WTC11 (cell line): ENCODE results near the gene DEPDC4. TPM values are rescaled to one million over a fixed set of nuclear protein-coding genes. Genes with fewer than 3 reads are reported as not detected.
"Not testable (repeated sequence)": the region's sequence is repeated elsewhere in the genome, so short reads cannot be mapped to it uniquely, and the experiment has no call there.

Source experiments
- ATAC-seq: fragments of 200-7000 bp; cut with Tn5 transposase; 2 replicates; pipeline ENCODE4 v1.10.0; 2021; ENCODE audit warnings: mild to moderate bottlenecking, moderate library complexity
- CTCF ChIA-PET: fragments of 300-600 bp; sonication (Branson Sonifier 250); formaldehyde crosslinking; loops from one replicate; lab custom pipeline; 2021; ENCODE audit warnings: antibody characterized with exemption; lab: Charles Lee
- POLR2A ChIA-PET: fragments of 350-600 bp; sonication (Branson Sonifier 250); formaldehyde crosslinking; loops from one replicate; lab custom pipeline; 2021; ENCODE audit warnings: antibody characterized with exemption; lab: Charles Lee
- DNase-seq: peaks from one replicate; pipeline ENCODE4 v3.0.0; 2021; ENCODE audit warnings: low spot score
- H3K27ac Mint-ChIP-seq: 2 replicates; pipeline ENCODE4 v1.8.0; 2021; ENCODE audit warnings: mixed read lengths
- H3K27me3 Mint-ChIP-seq: 2 replicates; pipeline ENCODE4 v1.8.0; 2021; ENCODE audit warnings: low read depth, mild to moderate bottlenecking, moderate library complexity, mixed read lengths
- H3K36me3 Mint-ChIP-seq: 2 replicates; pipeline ENCODE4 v1.8.0; 2021; ENCODE audit warnings: mixed read lengths
- H3K4me1 Mint-ChIP-seq: 2 replicates; pipeline ENCODE4 v1.8.0; 2022; ENCODE audit warnings: mixed read lengths
- H3K4me3 Mint-ChIP-seq: 2 replicates; pipeline ENCODE4 v1.8.0; 2021; ENCODE audit warnings: mild to moderate bottlenecking, moderate library complexity, mixed read lengths
- H3K9me3 Mint-ChIP-seq: 2 replicates; pipeline ENCODE4 v1.8.0; 2021; ENCODE audit warnings: mixed read lengths
- ATF1 ChIP-seq: sonication (generic); formaldehyde crosslinking; IDR thresholded peaks from 2 replicates; pipeline ENCODE4 v1.8.1; 2023; ENCODE audit warnings: mild to moderate bottlenecking, moderate library complexity, missing genetic modification reagents
- ELF4 ChIP-seq: sonication (generic); formaldehyde crosslinking; IDR thresholded peaks from 2 replicates; pipeline ENCODE4 v1.8.1; 2022; ENCODE audit warnings: low read depth, mild to moderate bottlenecking, moderate library complexity, missing genetic modification reagents
- FOXK1 ChIP-seq: sonication (generic); formaldehyde crosslinking; IDR thresholded peaks from 2 replicates; pipeline ENCODE4 v1.8.0; 2022; ENCODE audit warnings: mild to moderate bottlenecking, moderate library complexity, missing genetic modification reagents
- GTF2I ChIP-seq: fragments of 250-450 bp; sonication (Bioruptor Pico); conservative IDR thresholded peaks from 2 replicates; pipeline ENCODE4 v1.4.0; 2021; ENCODE audit warnings: mild to moderate bottlenecking
- HMGXB4 ChIP-seq: sonication (generic); formaldehyde crosslinking; IDR thresholded peaks from 2 replicates; pipeline ENCODE4 v1.8.1; 2023; ENCODE audit warnings: mild to moderate bottlenecking, moderate library complexity, missing genetic modification reagents
- MLX ChIP-seq: sonication (generic); formaldehyde crosslinking; IDR thresholded peaks from 2 replicates; pipeline ENCODE4 v1.8.1; 2023; ENCODE audit warnings: mild to moderate bottlenecking, missing genetic modification reagents, moderate library complexity
- MXD4 ChIP-seq: fragments of 250-450 bp; sonication (Bioruptor Pico); IDR thresholded peaks from 2 replicates; pipeline ENCODE4 v1.8.0; 2021; ENCODE audit warnings: mild to moderate bottlenecking, moderate library complexity, borderline replicate concordance
- NR1H2 ChIP-seq: sonication (generic); formaldehyde crosslinking; IDR thresholded peaks from 2 replicates; pipeline ENCODE4 v1.9.0; 2021; ENCODE audit warnings: mild to moderate bottlenecking, moderate library complexity, missing genetic modification reagents
- RORB ChIP-seq: fragments of 250-450 bp; sonication (Bioruptor Pico); IDR thresholded peaks from 2 replicates; pipeline ENCODE4 v1.9.0; 2021; ENCODE audit warnings: mild to moderate bottlenecking
- TCF7 ChIP-seq: sonication (generic); formaldehyde crosslinking; IDR thresholded peaks from 2 replicates; pipeline ENCODE4 v1.8.0; 2022; ENCODE audit warnings: mild to moderate bottlenecking, low read depth, missing genetic modification reagents, moderate library complexity
- ZNF416 ChIP-seq: fragments of 250-450 bp; sonication (Bioruptor Pico); IDR thresholded peaks from 2 replicates; pipeline ENCODE4 v1.9.0; 2021; ENCODE audit warnings: mild to moderate bottlenecking, inconsistent platforms
- total RNA-seq: library from RNA; stranded (reverse); gene quantifications from 3 replicates; pipeline ENCODE4 v1.2.3, GENCODE V29; 2021
- TF ChIP-seq, protein P1 (sequence below): sonication (generic); formaldehyde crosslinking; IDR thresholded peaks from 2 replicates; pipeline ENCODE4 v1.8.1; 2022; ENCODE audit warnings: low read depth, missing genetic modification reagents, borderline replicate concordance
- TF ChIP-seq, protein P2 (sequence below): sonication (generic); formaldehyde crosslinking; IDR thresholded peaks from 2 replicates; pipeline ENCODE4 v1.8.1; 2022; ENCODE audit warnings: mild to moderate bottlenecking, moderate library complexity, missing genetic modification reagents

The DEPDC4 gene
- total RNA-seq, 1 experiment from 2014 or later, result 5.5 TPM

- ChIA-PET CTCF (no interaction called here), POLR2A (no interaction called here)
- H3K36me3 Mint-ChIP-seq, result peaks cover 33% of the 10 kb centered on the region
- ATAC-seq (no peak), DNase-seq (no peak)
- H3K4me3 Mint-ChIP-seq, result no peak overlapping the region
- H3K4me1 Mint-ChIP-seq, result no peaks in the 10 kb centered on the region
- peaks cover 20% of the 10 kb centered on the region for H3K9me3 Mint-ChIP-seq
- H3K27me3 Mint-ChIP-seq, result no peaks in the 10 kb centered on the region
- no peak overlapping the region for H3K27ac Mint-ChIP-seq
- no peak for TF ChIP-seq ATF1 (CRISPR knock-in tag)
- TF ChIP-seq ELF4 (CRISPR knock-in tag), result no peak
- no peak for TF ChIP-seq HMGXB4
- TF ChIP-seq MLX (CRISPR knock-in tag), result no peak
- TF ChIP-seq RORB (CRISPR knock-in tag), result no peak
- TF ChIP-seq, all 79 proteins: peak for 0
Observed at GRCh38 chr12:100311317-100311716, 44.4 kb upstream of the DEPDC4 start.

DNA sequence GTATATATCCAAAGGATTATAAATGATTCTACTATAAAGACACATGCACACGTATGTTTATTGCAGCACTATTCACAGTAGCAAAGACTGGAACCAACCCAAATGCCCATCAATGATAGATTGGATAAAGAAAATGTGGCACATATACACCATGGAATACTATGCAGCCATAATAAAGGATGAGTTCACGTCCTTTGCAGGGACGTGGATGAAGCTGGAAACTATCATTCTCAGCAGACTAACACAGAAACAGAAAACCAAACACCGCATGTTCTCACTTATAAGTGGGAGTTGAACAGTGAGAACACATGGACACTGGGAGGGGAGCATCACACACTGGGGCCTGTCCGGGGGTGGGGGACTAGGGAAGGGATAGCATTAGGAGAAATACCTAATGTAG, 41.3 kb upstream of the DEPDC4 start:
- H3K27ac Mint-ChIP-seq, POLR2A ChIA-PET, H3K4me3 Mint-ChIP-seq, ATAC-seq, DNase-seq, CTCF ChIA-PET, H3K4me1 Mint-ChIP-seq, H3K27me3 Mint-ChIP-seq: not testable (repeated sequence)
- Mint-ChIP-seq H3K36me3 (peaks cover 51% of the 10 kb centered on the region), H3K9me3 (peaks cover 41% of the 10 kb centered on the region)

GRCh38 chr12:100304334-100304733, 37.5 kb upstream of the DEPDC4 start:
- H3K27me3 Mint-ChIP-seq, ATAC-seq, DNase-seq, H3K4me1 Mint-ChIP-seq, H3K27ac Mint-ChIP-seq, H3K4me3 Mint-ChIP-seq: not testable (repeated sequence)
- POLR2A ChIA-PET, result interaction anchor here (0.5 kb wide), 1 partner anchor 23 kb away, joined by 3 read pairs; no protein-coding TSS in a partner anchor
- peaks cover 69% of the 10 kb centered on the region for H3K9me3 Mint-ChIP-seq
- peaks cover 81% of the 10 kb centered on the region for H3K36me3 Mint-ChIP-seq
- CTCF ChIA-PET, result interaction anchor here (0.6 kb wide), 1 partner anchor 102 kb away, joined by 3 read pairs; no protein-coding TSS in a partner anchor

DNA sequence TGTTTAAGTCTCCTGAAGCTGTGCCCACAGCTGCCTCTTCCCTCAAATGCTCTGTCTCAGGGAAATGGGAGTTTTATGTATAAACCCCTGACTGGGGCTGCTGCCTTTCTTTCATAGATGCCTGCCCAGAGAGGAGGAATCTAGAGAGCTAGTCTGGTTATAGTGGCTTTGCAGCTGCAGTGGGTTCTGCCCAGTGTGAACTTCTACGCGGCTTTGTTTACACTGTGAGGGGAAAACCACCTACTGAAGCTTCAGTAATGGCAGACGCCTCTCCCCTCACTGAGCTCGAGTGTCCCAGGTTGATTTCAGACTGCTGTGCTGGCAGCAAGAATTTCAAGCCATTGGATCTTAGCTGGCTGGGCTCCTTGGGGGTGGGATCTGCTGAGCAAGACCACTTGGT, 37.0 kb upstream of the DEPDC4 start:
- Mint-ChIP-seq H3K36me3 (peaks cover 86% of the 10 kb centered on the region), H3K27ac (no peak overlapping the region), H3K9me3 (peaks cover 70% of the 10 kb centered on the region), H3K4me3 (no peak overlapping the region), H3K4me1 (no peaks in the 10 kb centered on the region), H3K27me3 (no peaks in the 10 kb centered on the region)
- TF ChIP-seq, protein P1, sequence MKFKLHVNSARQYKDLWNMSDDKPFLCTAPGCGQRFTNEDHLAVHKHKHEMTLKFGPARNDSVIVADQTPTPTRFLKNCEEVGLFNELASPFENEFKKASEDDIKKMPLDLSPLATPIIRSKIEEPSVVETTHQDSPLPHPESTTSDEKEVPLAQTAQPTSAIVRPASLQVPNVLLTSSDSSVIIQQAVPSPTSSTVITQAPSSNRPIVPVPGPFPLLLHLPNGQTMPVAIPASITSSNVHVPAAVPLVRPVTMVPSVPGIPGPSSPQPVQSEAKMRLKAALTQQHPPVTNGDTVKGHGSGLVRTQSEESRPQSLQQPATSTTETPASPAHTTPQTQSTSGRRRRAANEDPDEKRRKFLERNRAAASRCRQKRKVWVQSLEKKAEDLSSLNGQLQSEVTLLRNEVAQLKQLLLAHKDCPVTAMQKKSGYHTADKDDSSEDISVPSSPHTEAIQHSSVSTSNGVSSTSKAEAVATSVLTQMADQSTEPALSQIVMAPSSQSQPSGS, result no peak
- TF ChIP-seq NR1H2, result no peak
- no peak for TF ChIP-seq ZNF416
- no peak for TF ChIP-seq TCF7 (CRISPR knock-in tag)
- TF ChIP-seq, protein P2, sequence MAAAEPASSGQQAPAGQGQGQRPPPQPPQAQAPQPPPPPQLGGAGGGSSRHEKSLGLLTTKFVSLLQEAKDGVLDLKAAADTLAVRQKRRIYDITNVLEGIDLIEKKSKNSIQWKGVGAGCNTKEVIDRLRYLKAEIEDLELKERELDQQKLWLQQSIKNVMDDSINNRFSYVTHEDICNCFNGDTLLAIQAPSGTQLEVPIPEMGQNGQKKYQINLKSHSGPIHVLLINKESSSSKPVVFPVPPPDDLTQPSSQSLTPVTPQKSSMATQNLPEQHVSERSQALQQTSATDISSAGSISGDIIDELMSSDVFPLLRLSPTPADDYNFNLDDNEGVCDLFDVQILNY, result no peak
- TF ChIP-seq MXD4 (CRISPR knock-in tag), result no peak
- no peak for TF ChIP-seq FOXK1
- no peak for TF ChIP-seq GTF2I (CRISPR knock-in tag)
- DNase-seq, result no peak
- POLR2A ChIA-PET, result interaction anchor here (0.5 kb wide), 1 partner anchor 23 kb away, joined by 3 read pairs; no protein-coding TSS in a partner anchor
- no peak for ATAC-seq
- CTCF ChIA-PET, result no interaction called here
